ENCODE measurements around the gene RNU6-9.

DNA sequence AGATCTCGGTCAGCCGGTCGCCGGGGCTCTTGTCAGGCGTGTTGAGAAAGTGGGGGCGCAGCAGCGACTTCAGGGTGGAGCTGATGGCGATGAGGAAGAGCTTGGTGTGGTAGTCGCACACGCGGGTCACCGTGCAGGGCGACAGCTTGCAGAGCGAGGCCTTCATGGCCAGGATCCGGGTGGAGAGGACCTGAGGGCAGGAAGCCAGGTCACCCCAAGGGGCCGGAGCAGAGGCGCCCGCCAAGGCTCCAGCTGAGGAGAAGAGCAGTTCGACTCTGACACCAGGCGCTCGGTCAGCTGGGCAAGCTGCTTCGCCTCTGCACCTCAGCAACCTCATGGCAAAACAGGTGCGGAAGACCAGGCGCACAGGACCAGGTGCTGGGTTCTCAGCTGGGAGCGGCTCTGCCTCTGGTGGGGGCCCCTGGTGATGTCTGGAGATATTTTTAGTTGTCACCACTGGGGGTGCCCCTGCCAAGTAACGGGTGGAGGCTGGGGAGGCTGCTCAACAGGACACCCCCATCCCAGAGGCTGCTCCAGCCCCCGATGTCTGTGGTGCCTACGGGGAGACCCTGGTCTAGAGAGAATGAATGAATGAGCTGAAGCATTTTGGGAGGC, 17.9 kb upstream of the RNU6-9 start:
- TF ChIP-seq, protein P1, sequence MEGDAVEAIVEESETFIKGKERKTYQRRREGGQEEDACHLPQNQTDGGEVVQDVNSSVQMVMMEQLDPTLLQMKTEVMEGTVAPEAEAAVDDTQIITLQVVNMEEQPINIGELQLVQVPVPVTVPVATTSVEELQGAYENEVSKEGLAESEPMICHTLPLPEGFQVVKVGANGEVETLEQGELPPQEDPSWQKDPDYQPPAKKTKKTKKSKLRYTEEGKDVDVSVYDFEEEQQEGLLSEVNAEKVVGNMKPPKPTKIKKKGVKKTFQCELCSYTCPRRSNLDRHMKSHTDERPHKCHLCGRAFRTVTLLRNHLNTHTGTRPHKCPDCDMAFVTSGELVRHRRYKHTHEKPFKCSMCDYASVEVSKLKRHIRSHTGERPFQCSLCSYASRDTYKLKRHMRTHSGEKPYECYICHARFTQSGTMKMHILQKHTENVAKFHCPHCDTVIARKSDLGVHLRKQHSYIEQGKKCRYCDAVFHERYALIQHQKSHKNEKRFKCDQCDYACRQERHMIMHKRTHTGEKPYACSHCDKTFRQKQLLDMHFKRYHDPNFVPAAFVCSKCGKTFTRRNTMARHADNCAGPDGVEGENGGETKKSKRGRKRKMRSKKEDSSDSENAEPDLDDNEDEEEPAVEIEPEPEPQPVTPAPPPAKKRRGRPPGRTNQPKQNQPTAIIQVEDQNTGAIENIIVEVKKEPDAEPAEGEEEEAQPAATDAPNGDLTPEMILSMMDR (IDR thresholded peaks at IDR 0.05), result no peak
- no peak for TF ChIP-seq POLR2A (IDR thresholded peaks at IDR 0.05)
